ENCODE measurements around the gene MATCAP1. TPM values are rescaled to one million over a fixed set of nuclear protein-coding genes. Genes with fewer than 3 reads are reported as not detected.

The MATCAP1 gene
- total RNA-seq, 3 donors from 2014 or later, result 10.9 to 13.4 (median 11.6) TPM

GRCh38 chr16:67141391-67141790 is 42.4 kb downstream of the MATCAP1 start:
- peaks cover 11% of the 10 kb centered on the region for H3K36me3 ChIP-seq

DNA sequence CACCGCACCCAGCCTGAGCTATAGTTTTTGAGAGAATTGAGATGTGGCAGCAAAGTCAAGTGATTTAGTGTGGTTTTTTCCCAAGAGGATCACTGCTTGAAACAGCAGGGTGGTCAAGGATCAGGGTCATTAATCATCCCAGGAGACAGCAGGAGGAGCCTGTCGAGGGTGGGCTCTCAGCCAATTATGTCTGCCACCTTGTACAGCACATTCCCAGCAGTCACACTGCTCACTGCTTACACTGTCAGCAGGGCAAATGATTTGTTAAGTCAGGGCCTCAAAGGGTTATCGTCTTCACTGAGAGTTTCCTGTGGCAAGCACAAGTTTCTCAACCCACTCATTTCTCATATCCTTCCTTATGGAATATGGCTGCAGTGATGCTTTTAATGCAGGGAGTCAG is 46.2 kb downstream of the MATCAP1 start:
- no peak for TF ChIP-seq CTCF (IDR thresholded peaks at IDR 0.05)
- no peak for TF ChIP-seq POLR2A (IDR thresholded peaks at IDR 0.05)
- TF ChIP-seq POLR2AphosphoS5 (IDR thresholded peaks at IDR 0.05), result no peak
- DNase-seq (ENCODE audit: low spot score in 2 of 2), result no peak
- Histone ChIP-seq H3K4me1 (no peaks in the 10 kb centered on the region), H3K36me3 (peaks cover 7% of the 10 kb centered on the region), H3K27ac (no peak overlapping the region), H3K9me3 (no peaks in the 10 kb centered on the region), H3K27me3 (no peaks in the 10 kb centered on the region), H3K4me3 (no peak overlapping the region)
- intact Hi-C loops (cut with DNase I; ENCODE audit: low total_unique reads), result no loop called here

More at GRCh38 chr16:67141391-67141790, 42.4 kb downstream of the MATCAP1 start:
- no peak for TF ChIP-seq CTCF (IDR thresholded peaks at IDR 0.05)
- intact Hi-C loops (cut with DNase I; ENCODE audit: low total_unique reads), result loop anchor here (10.0 kb wide), 2 partner anchors 147 to 177 kb away; partner anchors contain the start of gene CES3
- no peaks in the 10 kb centered on the region for H3K9me3 ChIP-seq
- DNase-seq (ENCODE audit: low spot score in 2 of 2), result no peak
- H3K4me3 ChIP-seq, result no peak overlapping the region
- no peaks in the 10 kb centered on the region for H3K4me1 ChIP-seq
- no peaks in the 10 kb centered on the region for H3K27me3 ChIP-seq
- H3K27ac ChIP-seq, result no peak overlapping the region

- H3K36me3 ChIP-seq, result no peaks in the 10 kb centered on the region
- H3K4me1 ChIP-seq, result no peaks in the 10 kb centered on the region
- no peak for TF ChIP-seq POLR2A (IDR thresholded peaks at IDR 0.05)
- no peak for TF ChIP-seq POLR2AphosphoS5 (IDR thresholded peaks at IDR 0.05)
- TF ChIP-seq CTCF (IDR thresholded peaks at IDR 0.05), result no peak
- intact Hi-C loops (cut with DNase I; ENCODE audit: low total_unique reads), result no loop called here
- H3K4me3 ChIP-seq, result no peak overlapping the region
- no peaks in the 10 kb centered on the region for H3K27me3 ChIP-seq
- no peak for DNase-seq (ENCODE audit: low spot score in 2 of 2)
- no peak overlapping the region for H3K27ac ChIP-seq
- no peaks in the 10 kb centered on the region for H3K9me3 ChIP-seq
Measured at GRCh38 chr16:67129422-67129821, 54.3 kb downstream of the MATCAP1 start.

DNA sequence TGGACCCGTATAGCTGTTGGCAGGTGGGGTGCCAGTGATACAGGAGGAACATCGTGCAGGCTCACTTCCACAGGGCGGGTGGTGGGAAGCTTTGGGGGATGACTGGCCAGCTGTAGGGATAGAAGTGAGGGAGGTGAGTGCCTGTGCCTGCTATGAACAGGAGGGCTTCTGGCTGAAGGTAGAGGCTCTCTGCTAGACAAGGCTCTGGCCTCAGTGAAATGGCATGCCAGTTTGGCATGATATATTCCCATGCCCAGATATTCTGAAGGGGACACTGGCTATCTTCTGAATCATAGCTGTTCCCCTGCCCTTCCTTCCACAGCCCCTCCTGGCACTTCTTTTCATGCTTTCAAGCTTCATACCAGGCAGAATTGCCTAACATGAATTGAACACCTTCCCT is 54.9 kb downstream of the MATCAP1 start:
- DNase-seq (ENCODE audit: low spot score in 2 of 2), result no peak
- intact Hi-C loops (cut with DNase I; ENCODE audit: low total_unique reads), result no loop called here
- H3K36me3 ChIP-seq, result no peaks in the 10 kb centered on the region

GRCh38 chr16:67128417-67128816 is 55.3 kb downstream of the MATCAP1 start:
- no peak overlapping the region for H3K4me3 ChIP-seq
- no peak for DNase-seq (ENCODE audit: low spot score in 2 of 2)
- intact Hi-C loops (cut with DNase I; ENCODE audit: low total_unique reads), result no loop called here
- no peaks in the 10 kb centered on the region for H3K27me3 ChIP-seq
- TF ChIP-seq POLR2A (IDR thresholded peaks at IDR 0.05) (no peak), CTCF (IDR thresholded peaks at IDR 0.05) (no peak), POLR2AphosphoS5 (IDR thresholded peaks at IDR 0.05) (no peak)
- H3K36me3 ChIP-seq, result no peaks in the 10 kb centered on the region
- no peak overlapping the region for H3K27ac ChIP-seq
- H3K9me3 ChIP-seq, result no peaks in the 10 kb centered on the region
- no peaks in the 10 kb centered on the region for H3K4me1 ChIP-seq

More for the DNA sequence above, 54.9 kb downstream of the MATCAP1 start:
- Histone ChIP-seq H3K27ac (no peak overlapping the region), H3K4me3 (no peak overlapping the region), H3K4me1 (no peaks in the 10 kb centered on the region), H3K27me3 (no peaks in the 10 kb centered on the region), H3K9me3 (no peaks in the 10 kb centered on the region)
- no peak for TF ChIP-seq CTCF (IDR thresholded peaks at IDR 0.05)

Other genes with a start within 250 kb of the MATCAP1 start
- 10 to 100 TPM; 45.7 to 77.3 (median 65.4) TPM for gene CIAO2B, start 249.6 kb downstream of the MATCAP1 start, total RNA-seq
- gene CES2, start 248.4 kb downstream of the MATCAP1 start, total RNA-seq, result 10 to 100 TPM; 25.9 to 33.1 (median 31.9) TPM
- gene CES3, start 222.7 kb downstream of the MATCAP1 start, total RNA-seq, result 1 to 10 TPM in 2 of 3 donors, under 1 TPM in 1; 0.29 to 5.9 (median 2.1) TPM
- gene CES4A, start 195.4 kb downstream of the MATCAP1 start, total RNA-seq, result 10 to 100 TPM in 2 of 3 donors, 1 to 10 TPM in 1; 9.0 to 19.6 (median 11.1) TPM
- gene CBFB, start 154.8 kb downstream of the MATCAP1 start, total RNA-seq, result 10 to 100 TPM; 48.5 to 69.1 (median 52.3) TPM
- gene PHAF1, start 74.0 kb downstream of the MATCAP1 start, total RNA-seq, result 10 to 100 TPM; 17.8 to 31.8 (median 27.1) TPM
- 10 to 100 TPM in 2 of 3 donors, 1 to 10 TPM in 1; 7.8 to 13.3 (median 11.1) TPM for gene B3GNT9, start 33.0 kb downstream of the MATCAP1 start, total RNA-seq
- 10 to 100 TPM; 35.1 to 42.6 (median 36.4) TPM for gene TRADD, start 24.1 kb downstream of the MATCAP1 start, total RNA-seq
- 10 to 100 TPM; 19.5 to 60.0 (median 40.1) TPM for gene FBXL8, start 24.0 kb downstream of the MATCAP1 start, total RNA-seq
- 100 to 1,000 TPM in 1 of 3 donors, 10 to 100 TPM in 2; 46.9 to 113 (median 62.5) TPM for gene HSF4, start 19.2 kb downstream of the MATCAP1 start, total RNA-seq
- gene NOL3, start 13.4 kb downstream of the MATCAP1 start, total RNA-seq, result 10 to 100 TPM; 39.7 to 87.7 (median 45.9) TPM
- 1 to 10 TPM; 1.1 to 3.6 (median 2.2) TPM for gene EXOC3L1, start 6.2 kb upstream of the MATCAP1 start, total RNA-seq
- 10 to 100 TPM; 74.1 to 86.9 (median 76.1) TPM for gene E2F4, start 8.2 kb upstream of the MATCAP1 start, total RNA-seq
- gene ELMO3, start 15.2 kb upstream of the MATCAP1 start, total RNA-seq, result 10 to 100 TPM in 2 of 3 donors, 1 to 10 TPM in 1; 1.1 to 35.0 (median 19.7) TPM
- 10 to 100 TPM; 35.2 to 46.2 (median 44.2) TPM for gene TMEM208, start 43.2 kb upstream of the MATCAP1 start, total RNA-seq
- gene FHOD1, start 63.5 kb upstream of the MATCAP1 start, total RNA-seq, result 10 to 100 TPM; 19.3 to 25.9 (median 22.6) TPM
- 1 to 10 TPM in 2 of 3 donors, under 1 TPM in 1; 0.96 to 2.3 (median 1.3) TPM for gene SLC9A5, start 65.0 kb upstream of the MATCAP1 start, total RNA-seq
- 10 to 100 TPM; 15.0 to 26.2 (median 19.8) TPM for gene PLEKHG4, start 95.6 kb upstream of the MATCAP1 start, total RNA-seq
- gene KCTD19, start 142.8 kb upstream of the MATCAP1 start, total RNA-seq, result 1 to 10 TPM in 1 of 3 donors, not detected in 2; 1.0 TPM
- 1 to 10 TPM in 1 of 3 donors, under 1 TPM in 2; 0.16 to 3.3 (median 0.59) TPM for gene LRRC36, start 142.9 kb upstream of the MATCAP1 start, total RNA-seq
- 1 to 10 TPM; 1.3 to 6.9 (median 3.6) TPM for gene TPPP3, start 209.5 kb upstream of the MATCAP1 start, total RNA-seq
- gene ZDHHC1, start 232.5 kb upstream of the MATCAP1 start, total RNA-seq, result 10 to 100 TPM; 17.4 to 20.3 (median 19.3) TPM
- 10 to 100 TPM in 2 of 3 donors, under 1 TPM in 1; 0.32 to 66.9 (median 10.2) TPM for gene HSD11B2, start 247.2 kb upstream of the MATCAP1 start, total RNA-seq